GM23338 (cell line): ENCODE measurements around the gene COX4I1. TPM values are rescaled to one million over a fixed set of nuclear protein-coding genes. Genes with fewer than 3 reads are reported as not detected.

Experiments used
- ATAC-seq: fragments of 200-7000 bp; cut with Tn5 transposase; 3 replicates; pipeline ENCODE4 v1.9.1; 2020
- DNase-seq: peaks from one replicate; pipeline ENCODE4 v3.0.0-alpha.2; 2015; ENCODE audit warnings: low spot score
- H2AFZ ChIP-seq: fragments of 200-600 bp; sonication (generic); 2 replicates; pipeline ENCODE4 v1.8.0; 2016; ENCODE audit warnings: antibody characterized with exemption, mild to moderate bottlenecking, moderate library complexity
- H3F3A ChIP-seq: fragments of 200-600 bp; sonication (generic); replicated peaks from 2 replicates; pipeline ENCODE4 v1.8.0; 2017; ENCODE audit warnings: antibody characterized with exemption, mixed run types, low read depth
- H3K27ac ChIP-seq: fragments of 200-600 bp; sonication (generic); 2 replicates; pipeline ENCODE4 v1.6.1; 2016; ENCODE audit warnings: low read depth
- H3K27me3 ChIP-seq: fragments of 200-600 bp; sonication (generic); 2 replicates; pipeline ENCODE4 v1.8.0; 2016; ENCODE audit warnings: mild to moderate bottlenecking, mixed run types, moderate library complexity; ENCODE audit not compliant: insufficient read depth
- H3K36me3 ChIP-seq: fragments of 200-600 bp; sonication (generic); 2 replicates; pipeline ENCODE4 v1.8.0; 2016; ENCODE audit warnings: mild to moderate bottlenecking; ENCODE audit not compliant: insufficient read depth
- H3K4me1 ChIP-seq: fragments of 200-600 bp; sonication (generic); 2 replicates; pipeline ENCODE4 v1.8.0; 2016; ENCODE audit warnings: mild to moderate bottlenecking, moderate library complexity; ENCODE audit not compliant: insufficient read depth
- H3K4me2 ChIP-seq: fragments of 200-600 bp; sonication (generic); 2 replicates; pipeline ENCODE4 v1.7.1; 2017; ENCODE audit warnings: mixed run types
- H3K4me3 ChIP-seq: fragments of 200-600 bp; sonication (generic); 2 replicates; pipeline ENCODE4 v1.6.1; 2016; ENCODE audit warnings: mixed run types
- H3K79me2 ChIP-seq: fragments of 200-600 bp; sonication (generic); replicated peaks from 2 replicates; pipeline ENCODE4 v1.8.0; 2017; ENCODE audit warnings: mild to moderate bottlenecking; ENCODE audit not compliant: insufficient read depth
- H3K9me2 ChIP-seq: fragments of 200-600 bp; sonication (generic); 2 replicates; pipeline ENCODE4 v1.8.0; 2017; ENCODE audit not compliant: insufficient read depth
- H4K20me1 ChIP-seq: fragments of 200-600 bp; sonication (generic); replicated peaks from 2 replicates; pipeline ENCODE4 v1.8.0; 2017; ENCODE audit warnings: mild to moderate bottlenecking; ENCODE audit not compliant: insufficient read depth
- H3K27ac Mint-ChIP-seq: 2 replicates; pipeline ENCODE4 v1.8.0; 2020; ENCODE audit warnings: inconsistent platforms, mild to moderate bottlenecking, moderate library complexity, mixed read lengths
- H3K27me3 Mint-ChIP-seq: 3 replicates; pipeline ENCODE4 v1.8.0; 2022; ENCODE audit warnings: low read depth, mild to moderate bottlenecking, moderate library complexity, mixed read lengths, inconsistent platforms; ENCODE audit not compliant: insufficient read depth, poor library complexity
- H3K36me3 Mint-ChIP-seq: 3 replicates; pipeline ENCODE4 v1.8.0; 2021; ENCODE audit warnings: low read depth, mild to moderate bottlenecking, inconsistent platforms, moderate library complexity, mixed read lengths
- H3K4me1 Mint-ChIP-seq: 3 replicates; pipeline ENCODE4 v1.8.0; 2020; ENCODE audit warnings: mild to moderate bottlenecking, inconsistent platforms, mixed read lengths
- H3K4me3 Mint-ChIP-seq: 3 replicates; pipeline ENCODE4 v1.8.0; 2021; ENCODE audit warnings: moderate library complexity, mild to moderate bottlenecking, inconsistent platforms, mixed read lengths
- H3K9me3 Mint-ChIP-seq: 3 replicates; pipeline ENCODE4 v1.8.0; 2020; ENCODE audit warnings: moderate library complexity, mild to moderate bottlenecking, inconsistent platforms, mixed read lengths
- CREB1 ChIP-seq: fragments of 250-450 bp; sonication (Bioruptor Pico); IDR thresholded peaks from 2 replicates; pipeline ENCODE4 v1.5.0; 2020; ENCODE audit warnings: low read depth, mild to moderate bottlenecking, moderate library complexity
- CTCF ChIP-seq, 2 experiments: fragments of 200-600 bp in 1 of 2; sonication (generic) in 1 of 2; conservative IDR thresholded peaks; 2 replicates each; pipeline versions ENCODE4 v1.5.1 to v1.6.1; 2016 to 2017; ENCODE audit warnings: antibody characterized with exemption in 2 of 2, low read depth in 2 of 2, mild to moderate bottlenecking in 2 of 2, moderate library complexity in 1 of 2
- EZH2 ChIP-seq: fragments of 200-600 bp; sonication (generic); IDR thresholded peaks from one replicate; pipeline ENCODE4 v1.8.0; 2017; ENCODE audit warnings: antibody characterized with exemption, mild to moderate bottlenecking, low read depth; ENCODE audit not compliant: unreplicated experiment
- EZH2phosphoT487 ChIP-seq: fragments of 200-600 bp; sonication (generic); IDR thresholded peaks from one replicate; pipeline ENCODE4 v1.8.1; 2018; ENCODE audit warnings: antibody characterized with exemption; ENCODE audit not compliant: unreplicated experiment
- POLR2AphosphoS5 ChIP-seq: IDR thresholded peaks from 2 replicates; pipeline ENCODE4 v1.6.1; 2016; ENCODE audit warnings: antibody characterized with exemption, low read depth
- REST ChIP-seq: IDR thresholded peaks from one replicate; pipeline ENCODE4 v1.6.1; 2018; ENCODE audit warnings: antibody characterized with exemption; ENCODE audit not compliant: unreplicated experiment
- STAT1 ChIP-seq: IDR thresholded peaks from one replicate; pipeline ENCODE4 v1.6.1; 2016; ENCODE audit warnings: antibody characterized with exemption; ENCODE audit not compliant: unreplicated experiment
- ZNF331 ChIP-seq: fragments of 250-450 bp; sonication (Bioruptor Pico); IDR thresholded peaks from 2 replicates; pipeline ENCODE4 v1.5.0; 2020; ENCODE audit warnings: low read depth, mild to moderate bottlenecking, moderate library complexity
- polyA plus RNA-seq: library from polyadenylated mRNA; unstranded; fragments of >200 nt; fragmentation: Nextera tagmentation; extraction: Ambion mirVana; gene quantifications from 2 replicates; pipeline ENCODE4 v1.2.1, GENCODE V29; 2016
- total RNA-seq: library from RNA; depleted of rRNA; stranded (reverse); fragments of >200 nt; shearing (Covaris generic); gene quantifications from 2 replicates; pipeline ENCODE4 v1.2.3, GENCODE V29; 2014

Gene COX4I1
- total and polyA plus RNA-seq, 2 experiments from 2014 or later, result 329 to 1,008 TPM

GRCh38 chr16:85752511-85753420, 46.7 kb upstream of the COX4I1 start:
- peaks cover 34% of the 10 kb centered on the region for H3K4me1 ChIP-seq
- Mint-ChIP-seq H3K4me3 (0 out of 3 replicates have a peak overlapping the region, but pooled peaks have one; percentile 4), H3K27ac (no peak overlapping the region), H3K36me3 (no peaks in the 10 kb centered on the region), H3K4me1 (peaks cover 34% of the 10 kb centered on the region), H3K9me3 (no peaks in the 10 kb centered on the region), H3K27me3 (peaks cover 37% of the 10 kb centered on the region)
- H3K9me2 ChIP-seq, result no peaks in the 10 kb centered on the region
- H3K4me3 ChIP-seq, result no peak overlapping the region; the same call in 1 of the 2 replicates
- no peaks in the 10 kb centered on the region for H3K36me3 ChIP-seq
- DNase-seq (peak; percentile 71), ATAC-seq (peak; percentile 69)
- H3K4me2 ChIP-seq, result peak overlapping the region; percentile 80
- 0 out of 2 replicates have a peak overlapping the region, but pooled peaks have one; percentile 18 for H2AFZ ChIP-seq
- H3F3A ChIP-seq, result no peaks in the 10 kb centered on the region; the same call in 1 of the 2 replicates
- H3K27ac ChIP-seq, result no peak overlapping the region
- peaks cover 27% of the 10 kb centered on the region for H3K27me3 ChIP-seq
- TF ChIP-seq CTCF (conservative IDR thresholded peaks at IDR 0.05; ENCODE audit: low read depth in 2 of 2) (peak in 1 of 2 experiments; percentile 50; a peak in 3 of 4 replicates), CREB1 (CRISPR knock-in tag) (no peak)
- no peaks in the 10 kb centered on the region; the same call in 1 of the 2 replicates for H4K20me1 ChIP-seq
- no peaks in the 10 kb centered on the region for H3K79me2 ChIP-seq

GRCh38 chr16:85753559-85753958, 45.9 kb upstream of the COX4I1 start:
- Mint-ChIP-seq H3K27ac (no peak overlapping the region), H3K36me3 (no peaks in the 10 kb centered on the region), H3K4me3 (no peak overlapping the region), H3K4me1 (peaks cover 34% of the 10 kb centered on the region), H3K9me3 (no peaks in the 10 kb centered on the region), H3K27me3 (peaks cover 37% of the 10 kb centered on the region)
- Histone ChIP-seq H3K9me2 (no peaks in the 10 kb centered on the region), H3K4me1 (peaks cover 34% of the 10 kb centered on the region), H3K36me3 (no peaks in the 10 kb centered on the region), H4K20me1 (no peaks in the 10 kb centered on the region; the same call in 1 of the 2 replicates), H3K79me2 (no peaks in the 10 kb centered on the region), H3K4me2 (no peak overlapping the region; the same call in 1 of the 2 replicates), H3F3A (no peaks in the 10 kb centered on the region; the same call in 1 of the 2 replicates), H3K27me3 (peaks cover 27% of the 10 kb centered on the region), H3K4me3 (no peak overlapping the region), H2AFZ (no peak overlapping the region), H3K27ac (no peak overlapping the region)
- no peak for DNase-seq
- ATAC-seq, result no peak
- TF ChIP-seq EZH2phosphoT487, result no peak
- TF ChIP-seq REST, result no peak
- no peak for TF ChIP-seq POLR2AphosphoS5
- TF ChIP-seq ZNF331, result no peak
- no peak for TF ChIP-seq EZH2
- TF ChIP-seq STAT1, result no peak
